Memory B cell (primary cell): ENCODE measurements around the gene C1QTNF9.
"Not testable (repeated sequence)": the region's sequence is repeated elsewhere in the genome, so short reads cannot be mapped to it uniquely, and the experiment has no call there.

ENCODE experiments used
- ATAC-seq: fragments of 150-1000 bp; cut with Tn5 transposase; 2 replicates; pipeline ENCODE4 v1.10.0; 2021; ENCODE audit warnings: low read depth, mild to moderate bottlenecking, moderate library complexity
- DNase-seq, 2 donors: peaks; one replicate each; pipeline ENCODE4 v3.0.0; 2022; ENCODE audit warnings: low spot score in 2 of 2
- H3K27ac Mint-ChIP-seq: one replicate; pipeline ENCODE4 v1.8.0; 2022; ENCODE audit warnings: mild to moderate bottlenecking, moderate library complexity, mixed read lengths
- H3K27me3 Mint-ChIP-seq: one replicate; pipeline ENCODE4 v1.8.0; 2022; ENCODE audit warnings: mixed read lengths
- H3K36me3 Mint-ChIP-seq: one replicate; pipeline ENCODE4 v1.8.0; 2022; ENCODE audit warnings: mild to moderate bottlenecking, mixed read lengths
- H3K4me1 Mint-ChIP-seq: one replicate; pipeline ENCODE4 v1.8.0; 2022; ENCODE audit warnings: mixed read lengths
- H3K4me3 Mint-ChIP-seq: one replicate; pipeline ENCODE4 v1.8.0; 2022; ENCODE audit warnings: mild to moderate bottlenecking, moderate library complexity, mixed read lengths
- H3K9me3 Mint-ChIP-seq: one replicate; pipeline ENCODE4 v1.8.0; 2022; ENCODE audit warnings: mixed read lengths

C1QTNF9 gene

GRCh38 chr13:24290280-24290932, 19.0 kb upstream of the C1QTNF9 start:
- no peak for DNase-seq
- Mint-ChIP-seq H3K27ac (no peak overlapping the region), H3K4me3 (no peak overlapping the region), H3K36me3 (peaks cover 37% of the 10 kb centered on the region), H3K9me3 (no peaks in the 10 kb centered on the region), H3K27me3 (no peaks in the 10 kb centered on the region), H3K4me1 (no peaks in the 10 kb centered on the region)
- no peak for ATAC-seq

GRCh38 chr13:24292481-24292880, 16.9 kb upstream of the C1QTNF9 start:
- DNase-seq = no peak
- H3K4me3 Mint-ChIP-seq = no peak overlapping the region
- H3K27ac Mint-ChIP-seq = no peak overlapping the region
- H3K4me1 Mint-ChIP-seq = no peaks in the 10 kb centered on the region
- H3K27me3 Mint-ChIP-seq = no peaks in the 10 kb centered on the region
- H3K36me3 Mint-ChIP-seq = peaks cover 45% of the 10 kb centered on the region
- no peak for ATAC-seq
- H3K9me3 Mint-ChIP-seq = no peaks in the 10 kb centered on the region

- peaks cover 49% of the 10 kb centered on the region for H3K36me3 Mint-ChIP-seq
- H3K27me3 Mint-ChIP-seq = no peaks in the 10 kb centered on the region
- no peaks in the 10 kb centered on the region for H3K9me3 Mint-ChIP-seq
- no peak for DNase-seq
- no peak overlapping the region for H3K4me3 Mint-ChIP-seq
- H3K4me1 Mint-ChIP-seq = no peaks in the 10 kb centered on the region
- no peak for ATAC-seq
- no peak overlapping the region for H3K27ac Mint-ChIP-seq
These were observed 15.6 kb upstream of the C1QTNF9 start for GRCh38 chr13:24293746-24294145.

DNA sequence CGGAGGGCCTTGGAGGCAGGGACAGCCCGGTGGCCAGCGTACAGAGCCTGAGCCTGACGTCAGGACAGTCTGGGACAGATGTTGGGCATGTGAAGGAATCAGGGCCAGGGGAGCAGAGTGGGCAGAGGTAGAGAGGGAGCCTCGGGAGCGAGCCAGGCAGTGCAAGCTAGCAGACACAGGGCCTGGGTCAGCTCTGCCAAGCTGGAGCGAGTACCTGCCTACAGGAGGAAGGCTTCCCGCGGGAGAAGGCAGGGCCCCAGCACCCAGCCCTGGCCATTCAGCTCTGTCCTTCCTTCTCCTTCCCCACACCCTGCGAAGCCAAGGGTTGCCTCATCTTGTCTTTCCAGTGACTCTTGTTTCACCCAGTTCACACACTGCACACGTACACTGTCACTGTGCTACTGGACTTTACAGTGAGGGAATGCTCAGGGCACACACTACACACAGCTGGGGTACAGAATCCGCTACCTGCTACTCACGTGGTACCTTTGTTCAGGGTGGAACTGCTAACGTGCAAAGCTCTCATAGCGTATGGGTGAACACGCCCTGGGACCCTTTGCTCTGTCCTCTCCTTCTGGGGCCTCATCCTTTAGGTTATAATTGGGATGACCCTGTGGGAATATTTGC, 9.8 kb upstream of the C1QTNF9 start:
- H3K36me3 Mint-ChIP-seq = peaks cover 41% of the 10 kb centered on the region
- H3K27ac Mint-ChIP-seq = no peak overlapping the region
- no peaks in the 10 kb centered on the region for H3K27me3 Mint-ChIP-seq
- ATAC-seq = no peak
- no peak for DNase-seq
- H3K4me3 Mint-ChIP-seq = no peak overlapping the region
- H3K9me3 Mint-ChIP-seq = no peaks in the 10 kb centered on the region
- H3K4me1 Mint-ChIP-seq = no peaks in the 10 kb centered on the region

DNA sequence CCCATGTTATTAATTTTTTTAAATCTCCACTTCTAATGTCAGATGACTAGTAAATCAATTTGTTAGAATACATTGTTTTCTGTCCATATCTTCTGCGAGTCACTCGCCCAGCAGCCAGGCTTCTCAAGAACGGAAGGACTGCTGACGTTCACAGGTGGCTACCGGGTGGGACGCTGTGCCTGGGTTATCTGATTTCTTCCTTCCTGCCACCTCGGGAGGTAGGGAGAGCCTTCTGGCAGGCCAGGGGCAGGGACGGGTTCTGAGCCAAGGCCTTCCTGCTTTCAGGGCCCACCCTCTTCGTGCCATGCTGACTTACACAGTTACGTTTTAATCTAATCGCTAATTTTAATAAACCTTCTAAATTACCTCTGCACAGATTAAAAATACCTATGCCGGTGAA, 7.9 kb upstream of the C1QTNF9 start:
- ATAC-seq (no peak), DNase-seq (no peak)
- H3K27ac Mint-ChIP-seq = no peak overlapping the region
- H3K4me3 Mint-ChIP-seq = no peak overlapping the region
- peaks cover 31% of the 10 kb centered on the region for H3K36me3 Mint-ChIP-seq
- no peaks in the 10 kb centered on the region for H3K4me1 Mint-ChIP-seq
- no peaks in the 10 kb centered on the region for H3K9me3 Mint-ChIP-seq
- H3K27me3 Mint-ChIP-seq = no peaks in the 10 kb centered on the region

GRCh38 chr13:24301911-24302310, 7.5 kb upstream of the C1QTNF9 start:
- Mint-ChIP-seq H3K27ac (no peak overlapping the region), H3K4me1 (no peaks in the 10 kb centered on the region), H3K27me3 (no peaks in the 10 kb centered on the region), H3K4me3 (no peak overlapping the region), H3K9me3 (no peaks in the 10 kb centered on the region), H3K36me3 (peaks cover 29% of the 10 kb centered on the region)
- ATAC-seq (no peak), DNase-seq (no peak)

GRCh38 chr13:24304620-24305019, 4.8 kb upstream of the C1QTNF9 start:
- no peak for ATAC-seq
- Mint-ChIP-seq H3K27ac (no peak overlapping the region), H3K4me1 (no peaks in the 10 kb centered on the region), H3K36me3 (peaks cover 10% of the 10 kb centered on the region), H3K27me3 (no peaks in the 10 kb centered on the region), H3K4me3 (no peak overlapping the region), H3K9me3 (no peaks in the 10 kb centered on the region)
- DNase-seq = no peak

GRCh38 chr13:24306632-24307031, 2.7 kb upstream of the C1QTNF9 start:
- no peak for DNase-seq
- H3K9me3 Mint-ChIP-seq = no peaks in the 10 kb centered on the region
- peaks cover 6% of the 10 kb centered on the region for H3K36me3 Mint-ChIP-seq
- H3K27ac Mint-ChIP-seq = no peak overlapping the region
- no peaks in the 10 kb centered on the region for H3K4me1 Mint-ChIP-seq
- no peak for ATAC-seq
- H3K27me3 Mint-ChIP-seq = no peaks in the 10 kb centered on the region
- no peak overlapping the region for H3K4me3 Mint-ChIP-seq

GRCh38 chr13:24307211-24308067, 1.9 kb upstream of the C1QTNF9 start:
- Mint-ChIP-seq H3K27ac (no peak overlapping the region), H3K4me1 (no peaks in the 10 kb centered on the region), H3K27me3 (peaks cover 5% of the 10 kb centered on the region), H3K4me3 (no peak overlapping the region), H3K9me3 (no peaks in the 10 kb centered on the region), H3K36me3 (peaks cover 3% of the 10 kb centered on the region)
- DNase-seq = no peak
- ATAC-seq = no peak

- Mint-ChIP-seq H3K9me3 (no peaks in the 10 kb centered on the region), H3K4me3 (no peak overlapping the region), H3K36me3 (no peaks in the 10 kb centered on the region), H3K27me3 (peaks cover 5% of the 10 kb centered on the region), H3K27ac (no peak overlapping the region), H3K4me1 (no peaks in the 10 kb centered on the region)
- ATAC-seq = no peak
- no peak for DNase-seq
These were observed 1.3 kb upstream of the C1QTNF9 start for GRCh38 chr13:24308068-24308445.

- Mint-ChIP-seq H3K27me3 (peaks cover 5% of the 10 kb centered on the region), H3K27ac (no peak overlapping the region), H3K36me3 (no peaks in the 10 kb centered on the region), H3K4me1 (no peaks in the 10 kb centered on the region), H3K4me3 (no peak overlapping the region), H3K9me3 (no peaks in the 10 kb centered on the region)
- ATAC-seq (no peak), DNase-seq (no peak)
These were observed 826 bp upstream of the C1QTNF9 start for GRCh38 chr13:24308488-24309020.

DNA sequence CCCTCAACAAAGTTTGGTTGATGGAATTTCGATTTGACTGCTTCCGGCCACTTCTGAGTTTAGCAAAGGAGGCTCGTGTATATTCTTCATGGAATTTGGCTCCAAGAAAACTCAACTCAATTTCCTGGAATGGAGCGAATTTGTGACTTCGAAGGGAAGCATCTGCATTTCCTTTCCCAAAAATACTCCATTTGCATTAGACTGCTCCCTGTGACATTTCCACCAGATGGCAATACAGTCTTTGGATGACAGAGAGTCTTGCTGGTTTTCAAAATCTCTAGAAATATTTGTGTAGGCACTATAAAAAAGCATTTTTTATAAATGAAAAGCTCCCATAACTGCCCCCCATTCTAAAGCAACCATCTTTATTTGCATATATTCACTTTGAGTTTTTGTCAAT, 4.1 kb downstream of the C1QTNF9 start:
- DNase-seq (no peak), ATAC-seq (no peak)
- Mint-ChIP-seq H3K27ac (no peak overlapping the region), H3K9me3 (no peaks in the 10 kb centered on the region), H3K4me1 (no peaks in the 10 kb centered on the region), H3K4me3 (no peak overlapping the region), H3K36me3 (no peaks in the 10 kb centered on the region), H3K27me3 (peaks cover 14% of the 10 kb centered on the region)

GRCh38 chr13:24317835-24318234, 8.5 kb downstream of the C1QTNF9 start:
- ATAC-seq, DNase-seq, H3K9me3 Mint-ChIP-seq, H3K4me3 Mint-ChIP-seq, H3K36me3 Mint-ChIP-seq, H3K27ac Mint-ChIP-seq, H3K4me1 Mint-ChIP-seq: not testable (repeated sequence)
- H3K27me3 Mint-ChIP-seq = peaks cover 16% of the 10 kb centered on the region

DNA sequence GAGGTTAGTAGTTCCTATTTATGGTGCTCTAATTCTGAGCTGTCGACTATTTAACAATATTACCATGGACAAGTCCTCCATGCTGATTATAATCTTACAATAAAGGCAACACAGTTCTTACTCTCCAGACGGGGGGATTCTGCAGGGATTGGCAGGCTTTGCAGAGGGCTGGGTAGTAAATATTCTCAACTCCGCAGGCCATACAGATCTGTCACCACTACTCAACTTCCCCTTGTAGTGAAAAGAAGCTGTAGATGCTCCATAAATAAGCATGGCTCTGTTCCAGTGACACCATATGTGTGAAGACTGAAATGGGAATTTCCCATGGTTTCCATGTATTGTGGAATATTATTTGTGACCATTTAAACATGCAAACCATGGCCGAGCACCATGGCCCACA, 9.5 kb downstream of the C1QTNF9 start:
- not testable (repeated sequence) for H3K9me3 Mint-ChIP-seq, H3K4me1 Mint-ChIP-seq, H3K27ac Mint-ChIP-seq, DNase-seq, ATAC-seq, H3K36me3 Mint-ChIP-seq, H3K4me3 Mint-ChIP-seq
- H3K27me3 Mint-ChIP-seq = peaks cover 16% of the 10 kb centered on the region
